ENCODE measurements around the gene ZNF775.

DNA sequence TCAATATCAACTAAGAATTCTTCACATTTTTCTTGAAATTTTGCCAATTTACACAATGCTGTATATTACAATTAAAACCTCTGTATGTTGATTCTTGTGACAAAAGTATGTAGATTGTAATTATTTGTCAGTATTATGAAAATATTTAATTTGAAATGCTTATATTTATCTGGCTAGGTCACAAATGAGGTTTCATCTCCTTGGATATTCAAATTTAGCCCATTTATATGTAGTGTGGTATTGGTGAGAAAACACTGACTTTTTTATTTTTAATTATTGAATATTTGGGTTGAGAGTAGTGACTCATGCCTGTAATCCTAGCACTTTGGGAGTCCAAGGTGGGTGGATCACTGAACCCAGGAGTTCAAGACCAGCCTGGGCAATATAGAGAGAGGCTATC, 34.8 kb upstream of the ZNF775 start:
- TF ChIP-seq POLR2AphosphoS5 (IDR thresholded peaks at IDR 0.05; ENCODE audit: low read depth, low read length) (no peak), TAF1 (IDR thresholded peaks at IDR 0.05; ENCODE audit: low read depth, low read length) (no peak), POLR2A (IDR thresholded peaks at IDR 0.05; ENCODE audit: low read depth, low read length) (no peak)

Measured in GM12891 (cell line).